ENCODE measurements around the gene MX2.

GRCh38 chr21:41393876-41394465 lies 32.1 kb downstream of the MX2 start:
- TF ChIP-seq, protein P1, sequence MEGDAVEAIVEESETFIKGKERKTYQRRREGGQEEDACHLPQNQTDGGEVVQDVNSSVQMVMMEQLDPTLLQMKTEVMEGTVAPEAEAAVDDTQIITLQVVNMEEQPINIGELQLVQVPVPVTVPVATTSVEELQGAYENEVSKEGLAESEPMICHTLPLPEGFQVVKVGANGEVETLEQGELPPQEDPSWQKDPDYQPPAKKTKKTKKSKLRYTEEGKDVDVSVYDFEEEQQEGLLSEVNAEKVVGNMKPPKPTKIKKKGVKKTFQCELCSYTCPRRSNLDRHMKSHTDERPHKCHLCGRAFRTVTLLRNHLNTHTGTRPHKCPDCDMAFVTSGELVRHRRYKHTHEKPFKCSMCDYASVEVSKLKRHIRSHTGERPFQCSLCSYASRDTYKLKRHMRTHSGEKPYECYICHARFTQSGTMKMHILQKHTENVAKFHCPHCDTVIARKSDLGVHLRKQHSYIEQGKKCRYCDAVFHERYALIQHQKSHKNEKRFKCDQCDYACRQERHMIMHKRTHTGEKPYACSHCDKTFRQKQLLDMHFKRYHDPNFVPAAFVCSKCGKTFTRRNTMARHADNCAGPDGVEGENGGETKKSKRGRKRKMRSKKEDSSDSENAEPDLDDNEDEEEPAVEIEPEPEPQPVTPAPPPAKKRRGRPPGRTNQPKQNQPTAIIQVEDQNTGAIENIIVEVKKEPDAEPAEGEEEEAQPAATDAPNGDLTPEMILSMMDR (IDR thresholded peaks at IDR 0.05; ENCODE audit: low read depth, low read length) = no peak
- TF ChIP-seq, protein P2, sequence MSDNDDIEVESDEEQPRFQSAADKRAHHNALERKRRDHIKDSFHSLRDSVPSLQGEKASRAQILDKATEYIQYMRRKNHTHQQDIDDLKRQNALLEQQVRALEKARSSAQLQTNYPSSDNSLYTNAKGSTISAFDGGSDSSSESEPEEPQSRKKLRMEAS (IDR thresholded peaks at IDR 0.05; ENCODE audit: low read depth, low read length) = no peak
- no peak for TF ChIP-seq MYC (IDR thresholded peaks at IDR 0.05; ENCODE audit: low read depth, low read length)
